HCT116 (cell line): ENCODE data around the gene NIF3L1. TPM values are rescaled to one million over a fixed set of nuclear protein-coding genes. Genes with fewer than 3 reads are reported as not detected.

Source experiments
- ATAC-seq: fragments of 200-7000 bp; cut with Tn5 transposase; 2 replicates; pipeline ENCODE4 v1.9.1; 2020; ENCODE audit warnings: mild to moderate bottlenecking, moderate library complexity
- BruUV-seq: library from RNA; stranded (reverse); fragments of 400-500 nt; replicated peaks from 2 replicates; lab custom pipeline; 2021; lab: Mats Ljungman, UMichigan
- CTCF ChIA-PET: fragments of 300-600 bp; sonication (Branson Sonifier 250); formaldehyde crosslinking; loops from one replicate; lab custom pipeline; 2021; ENCODE audit warnings: antibody characterized with exemption; lab: Charles Lee
- POLR2A ChIA-PET: fragments of 300-600, 350-600 bp; sonication (Branson Sonifier 250); formaldehyde crosslinking; loops from one replicate; lab custom pipeline; 2021; ENCODE audit warnings: antibody characterized with exemption; lab: Charles Lee
- RAD21 ChIA-PET, 2 experiments: fragments of 300-600 bp; sonication (Branson Sonifier 250); formaldehyde crosslinking; loops; one replicate each; lab custom pipeline; 2023; ENCODE audit warnings: low total read pairs in 2 of 2; ENCODE audit not compliant: uncharacterized antibody in 2 of 2, unreplicated experiment in 2 of 2, low non-redundant PET in 1 of 2; lab: Charles Lee
- DNase-seq: peaks from one replicate; pipeline ENCODE4 v3.0.0-alpha.2; 2010; ENCODE audit warnings: low read depth, low spot score
- H2AFZ ChIP-seq: fragments of 200-600 bp; shearing (Covaris generic), sonication (generic); 2 replicates; pipeline ENCODE4 v1.6.1; 2017; ENCODE audit warnings: low read depth, mixed run types, mixed read lengths, antibody characterized with exemption, low read length; ENCODE audit not compliant: poor library complexity, severe bottlenecking
- H3K27ac ChIP-seq: 2 replicates; pipeline ENCODE4 v1.5.1; 2012; ENCODE audit warnings: low read depth, low read length
- H3K27me3 ChIP-seq: fragments of 200-600 bp; sonication (generic); 2 replicates; pipeline ENCODE4 v1.6.1; 2016; ENCODE audit warnings: mixed run types, low read length, mixed read lengths; ENCODE audit not compliant: insufficient read depth
- H3K36me3 ChIP-seq, 2 experiments: fragments of 200-500 bp in 1 of 2; fragments of 200-600 bp in 1 of 2; sonication (Bioruptor generic) in 1 of 2; sonication (generic) in 1 of 2; 2 replicates each; pipeline versions ENCODE4 v1.5.1 to v1.6.1; 2014 to 2016; ENCODE audit warnings: low read length in 2 of 2, inconsistent platforms in 1 of 2, mixed read lengths in 1 of 2, mixed run types in 1 of 2; ENCODE audit not compliant: insufficient read depth in 2 of 2, control insufficient read depth in 1 of 2
- H3K4me1 ChIP-seq, 2 experiments: fragments of 200-600 bp in 1 of 2; sonication (generic) in 1 of 2; 2 replicates each; pipeline versions ENCODE4 v1.5.1 to v1.6.1; 2012 to 2017; ENCODE audit warnings: low read length in 2 of 2, inconsistent platforms in 1 of 2, mild to moderate bottlenecking in 1 of 2, mixed read lengths in 1 of 2, mixed run types in 1 of 2, moderate library complexity in 1 of 2; ENCODE audit not compliant: insufficient read depth in 2 of 2, control insufficient read depth in 1 of 2
- H3K4me2 ChIP-seq: fragments of 200-600 bp; sonication (generic); 2 replicates; pipeline ENCODE4 v1.6.1; 2017; ENCODE audit warnings: mixed run types, low read length, mixed read lengths
- H3K4me3 ChIP-seq, 2 experiments: fragments of 200-600 bp in 1 of 2; sonication (generic) in 1 of 2; replicated peaks in 1 of 2; 2 replicates each; pipeline ENCODE4 v1.5.1; 2011 to 2016; ENCODE audit warnings: low read length in 2 of 2, control low read depth in 1 of 2, low read depth in 1 of 2, mild to moderate bottlenecking in 1 of 2, mixed read lengths in 1 of 2, mixed run types in 1 of 2
- H3K79me2 ChIP-seq: fragments of 200-600 bp; sonication (generic); 2 replicates; pipeline ENCODE4 v1.6.1; 2017; ENCODE audit warnings: mild to moderate bottlenecking, mixed run types, low read length, moderate library complexity, mixed read lengths; ENCODE audit not compliant: insufficient read depth
- H3K9ac ChIP-seq: fragments of 200-600 bp; sonication (generic); 2 replicates; pipeline ENCODE4 v1.6.1; 2016; ENCODE audit warnings: low read length, mixed read lengths
- H3K9me2 ChIP-seq: fragments of 200-600 bp; sonication (generic), shearing (Covaris generic); 2 replicates; pipeline ENCODE4 v1.6.1; 2017; ENCODE audit warnings: mixed run types, mild to moderate bottlenecking, moderate library complexity; ENCODE audit not compliant: insufficient read depth
- H3K9me3 ChIP-seq, 2 experiments: fragments of 200-500 bp in 1 of 2; fragments of 200-600 bp in 1 of 2; sonication (Bioruptor generic) in 1 of 2; sonication (generic) in 1 of 2; 2 replicates each; pipeline ENCODE4 v1.6.1; 2014 to 2017; ENCODE audit warnings: low read length in 2 of 2, mixed read lengths in 2 of 2, inconsistent platforms in 1 of 2, low read depth in 1 of 2, mild to moderate bottlenecking in 1 of 2, mixed run types in 1 of 2, moderate library complexity in 1 of 2; ENCODE audit not compliant: control insufficient read depth in 1 of 2, insufficient read depth in 1 of 2
- H4K20me1 ChIP-seq: fragments of 200-600 bp; sonication (generic), shearing (Covaris generic); 2 replicates; pipeline ENCODE4 v1.6.1; 2017; ENCODE audit warnings: mixed run types, mild to moderate bottlenecking, moderate library complexity; ENCODE audit not compliant: insufficient read depth
- ATF3 ChIP-seq: IDR thresholded peaks from 2 replicates; pipeline ENCODE4 v1.6.1; 2012
- CBX3 ChIP-seq: IDR thresholded peaks from 2 replicates; pipeline ENCODE4 v1.6.1; 2012; ENCODE audit warnings: low read depth
- CTCF ChIP-seq, 3 experiments: fragments of 200-600 bp in 1 of 3; sonication (generic) in 1 of 3; IDR thresholded peaks in 2 of 3; conservative IDR thresholded peaks in 1 of 3; 2 replicates each; pipeline ENCODE4 v1.5.1; 2012 to 2017; ENCODE audit warnings: low read depth in 2 of 3, low read length in 2 of 3, antibody characterized with exemption in 1 of 3, borderline replicate concordance in 1 of 3, control low read depth in 1 of 3, mild to moderate bottlenecking in 1 of 3, mixed read lengths in 1 of 3, mixed run types in 1 of 3, moderate library complexity in 1 of 3; ENCODE audit not compliant: insufficient read depth in 1 of 3
- EGR1 ChIP-seq: IDR thresholded peaks from 2 replicates; pipeline ENCODE4 v1.6.1; 2012; ENCODE audit warnings: low read depth
- ELF1 ChIP-seq: IDR thresholded peaks from 2 replicates; pipeline ENCODE4 v1.6.1; 2012; ENCODE audit warnings: low read depth, borderline replicate concordance
- EZH2 ChIP-seq: fragments of 200-600 bp; sonication (generic); IDR thresholded peaks from 2 replicates; pipeline ENCODE4 v1.6.1; 2017; ENCODE audit warnings: antibody characterized with exemption, mixed run types
- EZH2phosphoT487 ChIP-seq: fragments of 200-600 bp; IDR thresholded peaks from 2 replicates; pipeline ENCODE4 v1.6.1; 2018; ENCODE audit warnings: antibody characterized with exemption, borderline replicate concordance
- FOSL1 ChIP-seq: IDR thresholded peaks from 2 replicates; pipeline ENCODE4 v1.6.1; 2012; ENCODE audit warnings: low read depth
- JUND ChIP-seq: IDR thresholded peaks from 2 replicates; pipeline ENCODE4 v1.6.1; 2012
- POLR2AphosphoS5 ChIP-seq: IDR thresholded peaks from 2 replicates; pipeline ENCODE4 v1.6.1; 2011; ENCODE audit warnings: mild to moderate bottlenecking, low read depth, low read length, moderate library complexity
- RAD21 ChIP-seq: IDR thresholded peaks from 2 replicates; pipeline ENCODE4 v1.6.1; 2012; ENCODE audit warnings: low read depth, mild to moderate bottlenecking
- REST ChIP-seq: IDR thresholded peaks from 2 replicates; pipeline ENCODE4 v1.6.1; 2012; ENCODE audit warnings: low read depth
- SIN3A ChIP-seq: IDR thresholded peaks from 2 replicates; pipeline ENCODE4 v1.6.1; 2012; ENCODE audit warnings: low read depth
- YY1 ChIP-seq: IDR thresholded peaks from 2 replicates; pipeline ENCODE4 v1.6.1; 2011; ENCODE audit warnings: low read length, low read depth, moderate library complexity, mild to moderate bottlenecking; ENCODE audit not compliant: insufficient replicate concordance; ENCODE audit errors: extremely low read depth
- ZFX ChIP-seq: fragments of 450-650 bp; IDR thresholded peaks from 2 replicates; pipeline ENCODE4 v1.6.1; 2017
- ZNF274 ChIP-seq: fragments of 200-500 bp; sonication (Bioruptor generic); IDR thresholded peaks from 2 replicates; pipeline ENCODE4 v1.6.1; 2014; ENCODE audit warnings: mild to moderate bottlenecking, low read depth, low read length, inconsistent platforms
- intact Hi-C: fragments of 100-400 bp; cut with micrococcal nuclease; formaldehyde crosslinking; loops from 2 replicates; pipeline ENCODE4 v1.10.0; 2022
- total RNA-seq: library from RNA; stranded (reverse); gene quantifications from one replicate; pipeline ENCODE4 v1.2.1, GENCODE V29; 2021; ENCODE audit not compliant: unreplicated experiment

Gene NIF3L1
- total RNA-seq, 1 experiment from 2014 or later = 44.7 TPM

- TF ChIP-seq ATF3 (no peak), JUND (no peak), YY1 (no peak), FOSL1 (no peak)
Observed at GRCh38 chr2:200905618-200906296, 16.6 kb downstream of the NIF3L1 start (continued).

GRCh38 chr2:200909958-200910357 lies 20.8 kb downstream of the NIF3L1 start:
- Histone ChIP-seq H2AFZ (no peak overlapping the region), H3K9me2 (no peaks in the 10 kb centered on the region), H3K79me2 (no peaks in the 10 kb centered on the region), H3K36me3 (peaks cover 40 to 47% of the 10 kb centered on the region in 2 experiments), H3K4me3 (no peak overlapping the region), H4K20me1 (peaks cover 3% of the 10 kb centered on the region), H3K9me3 (no peaks in the 10 kb centered on the region), H3K4me2 (no peak overlapping the region), H3K4me1 (no peaks in the 10 kb centered on the region), H3K27ac (no peak overlapping the region), H3K9ac (no peak overlapping the region), H3K27me3 (no peaks in the 10 kb centered on the region)
- ChIA-PET RAD21 (interaction anchor here in 1 of 2 experiments (0.7 kb wide), 1 partner anchor 209 kb away, joined by 3 read pairs; no protein-coding TSS in a partner anchor), CTCF (no interaction called here), POLR2A (interaction anchor here (0.6 kb wide), 1 partner anchor 21 kb away, joined by 4 read pairs; the partner anchor contains the start of gene NIF3L1)
- intact Hi-C loops = loop anchor here (10.0 kb wide), 1 partner anchor 455 kb away; no protein-coding TSS in a partner anchor
- ATAC-seq = no peak
- DNase-seq = no peak
- no TSS peak for BruUV-seq
- TF ChIP-seq SIN3A (no peak), FOSL1 (no peak), ZNF274 (no peak), ELF1 (no peak), JUND (no peak), ATF3 (no peak), REST (no peak), ZFX (no peak), EZH2 (no peak), EGR1 (no peak), CBX3 (no peak), EZH2phosphoT487 (no peak), POLR2AphosphoS5 (no peak), CTCF (IDR thresholded peaks at IDR 0.05 in 2 of 3, conservative IDR thresholded peaks at IDR 0.05 in 1 of 3; ENCODE audit: borderline replicate concordance in 1 of 3, insufficient read depth in 1 of 3, low read depth in 2 of 3, low read length in 2 of 3) (no peak), RAD21 (no peak)
